ENCODE measurements around the gene RAB3IL1. TPM values are rescaled to one million over a fixed set of nuclear protein-coding genes. Genes with fewer than 3 reads are reported as not detected.

Gene RAB3IL1
- total and polyA plus RNA-seq, 2 donors (not counting 1 experiment from before 2014, with no cell fraction given): 9.6 to 13.4 TPM

GRCh38 chr11:61927501-61927900 is 10.1 kb upstream of the RAB3IL1 start:
- Histone ChIP-seq H3K9ac (ENCODE audit: insufficient read depth, low read length) (no peak overlapping the region), H3K79me2 (ENCODE audit: control insufficient read depth, insufficient read depth, low read length) (no peaks in the 10 kb centered on the region), H2AFZ (ENCODE audit: low read length) (no peak overlapping the region), H3K27me3 (ENCODE audit: control insufficient read depth, insufficient read depth, low read length) (no peaks in the 10 kb centered on the region), H3K4me1 (ENCODE audit: control insufficient read depth, extremely low read depth, insufficient read depth, low read length) (peaks cover 14% of the 10 kb centered on the region), H4K20me1 (ENCODE audit: control insufficient read depth, extremely low read depth, insufficient read depth, low read length) (no peaks in the 10 kb centered on the region), H3K4me2 (ENCODE audit: extremely low read depth, insufficient read depth, low read length) (no peak overlapping the region), H3K9me3 (ENCODE audit: control insufficient read depth, insufficient read depth, low read depth, low read length) (no peaks in the 10 kb centered on the region), H3K36me3 (ENCODE audit: control insufficient read depth, insufficient read depth, low read length) (no peaks in the 10 kb centered on the region), H3K4me3 (replicated peaks in 1 of 4; ENCODE audit: control extremely low read depth in 1 of 4, insufficient read depth in 1 of 4, low read depth in 3 of 4, low read length in 4 of 4) (no peak overlapping the region), H3K27ac (ENCODE audit: insufficient read depth, low read length) (no peak overlapping the region)
- TF ChIP-seq EZH2 (IDR thresholded peaks at IDR 0.05; ENCODE audit: low read length, missing control alignments) (no peak), CTCF (conservative IDR thresholded peaks at IDR 0.05 in 1 of 2, IDR thresholded peaks at IDR 0.05 in 1 of 2; ENCODE audit: low read depth in 1 of 2, low read length in 2 of 2) (no peak)
- no peak for DNase-seq (ENCODE audit: low read depth in 2 of 2)

GRCh38 chr11:61926235-61926634 is 8.9 kb upstream of the RAB3IL1 start:
- TF ChIP-seq CTCF (conservative IDR thresholded peaks at IDR 0.05 in 1 of 2, IDR thresholded peaks at IDR 0.05 in 1 of 2; ENCODE audit: low read depth in 1 of 2, low read length in 2 of 2) (no peak), EZH2 (IDR thresholded peaks at IDR 0.05; ENCODE audit: low read length, missing control alignments) (no peak)
- no peak overlapping the region for H3K9ac ChIP-seq (ENCODE audit: insufficient read depth, low read length)

GRCh38 chr11:61925736-61926135 is 8.4 kb upstream of the RAB3IL1 start:
- no peak overlapping the region for H2AFZ ChIP-seq (ENCODE audit: low read length)
- H3K4me3 ChIP-seq (replicated peaks in 1 of 4; ENCODE audit: control extremely low read depth in 1 of 4, insufficient read depth in 1 of 4, low read depth in 3 of 4, low read length in 4 of 4): no peak overlapping the region
- no peaks in the 10 kb centered on the region for H3K9me3 ChIP-seq (ENCODE audit: control insufficient read depth, insufficient read depth, low read depth, low read length)
- H3K36me3 ChIP-seq (ENCODE audit: control insufficient read depth, insufficient read depth, low read length): no peaks in the 10 kb centered on the region
- H3K9ac ChIP-seq (ENCODE audit: insufficient read depth, low read length): no peak overlapping the region
- no peak overlapping the region for H3K4me2 ChIP-seq (ENCODE audit: extremely low read depth, insufficient read depth, low read length)
- no peaks in the 10 kb centered on the region for H4K20me1 ChIP-seq (ENCODE audit: control insufficient read depth, extremely low read depth, insufficient read depth, low read length)
- no peak for DNase-seq (ENCODE audit: low read depth in 2 of 2)
- no peaks in the 10 kb centered on the region for H3K79me2 ChIP-seq (ENCODE audit: control insufficient read depth, insufficient read depth, low read length)
- no peaks in the 10 kb centered on the region for H3K27me3 ChIP-seq (ENCODE audit: control insufficient read depth, insufficient read depth, low read length)
- TF ChIP-seq EZH2 (IDR thresholded peaks at IDR 0.05; ENCODE audit: low read length, missing control alignments): no peak
- TF ChIP-seq CTCF (conservative IDR thresholded peaks at IDR 0.05 in 1 of 2, IDR thresholded peaks at IDR 0.05 in 1 of 2; ENCODE audit: low read depth in 1 of 2, low read length in 2 of 2): no peak
- H3K27ac ChIP-seq (ENCODE audit: insufficient read depth, low read length): no peak overlapping the region
- peaks cover 14% of the 10 kb centered on the region for H3K4me1 ChIP-seq (ENCODE audit: control insufficient read depth, extremely low read depth, insufficient read depth, low read length)

More at GRCh38 chr11:61926235-61926634, 8.9 kb upstream of the RAB3IL1 start:
- Histone ChIP-seq H3K9me3 (ENCODE audit: control insufficient read depth, insufficient read depth, low read depth, low read length) (no peaks in the 10 kb centered on the region), H3K4me2 (ENCODE audit: extremely low read depth, insufficient read depth, low read length) (no peak overlapping the region), H3K4me3 (replicated peaks in 1 of 4; ENCODE audit: control extremely low read depth in 1 of 4, insufficient read depth in 1 of 4, low read depth in 3 of 4, low read length in 4 of 4) (no peak overlapping the region), H2AFZ (ENCODE audit: low read length) (no peak overlapping the region), H4K20me1 (ENCODE audit: control insufficient read depth, extremely low read depth, insufficient read depth, low read length) (no peaks in the 10 kb centered on the region), H3K4me1 (ENCODE audit: control insufficient read depth, extremely low read depth, insufficient read depth, low read length) (peaks cover 14% of the 10 kb centered on the region), H3K27ac (ENCODE audit: insufficient read depth, low read length) (no peak overlapping the region), H3K79me2 (ENCODE audit: control insufficient read depth, insufficient read depth, low read length) (no peaks in the 10 kb centered on the region), H3K36me3 (ENCODE audit: control insufficient read depth, insufficient read depth, low read length) (no peaks in the 10 kb centered on the region), H3K27me3 (ENCODE audit: control insufficient read depth, insufficient read depth, low read length) (no peaks in the 10 kb centered on the region)
- DNase-seq (ENCODE audit: low read depth in 2 of 2): no peak
